Tibial nerve (tissue), 4 donors: Measurements from ENCODE around the gene IRF8. TPM values are rescaled to one million over a fixed set of nuclear protein-coding genes. Genes with fewer than 3 reads are reported as not detected.

Source experiments
- DNase-seq, 2 donors: peaks; one replicate each; pipeline ENCODE4 v3.0.0-alpha.2; 2019; ENCODE audit warnings: low spot score in 2 of 2
- H3K27ac ChIP-seq, 4 donors: fragments of 200-600 bp; sonication (generic) in 3 of 4; one replicate each; pipeline ENCODE4 v1.5.1; 2017 to 2019; ENCODE audit warnings: mild to moderate bottlenecking in 1 of 4
- H3K27me3 ChIP-seq, 2 donors: fragments of 200-600 bp; sonication (generic) in 1 of 2; one replicate each; pipeline versions ENCODE4 v1.5.1 to v1.6.0; 2017 to 2019
- H3K36me3 ChIP-seq, 3 donors: fragments of 200-600 bp; sonication (generic); one replicate each; pipeline ENCODE4 v1.5.1; 2018 to 2019
- H3K4me1 ChIP-seq, 4 donors: fragments of 200-600 bp; sonication (generic) in 3 of 4; one replicate each; pipeline ENCODE4 v1.5.1; 2017 to 2019
- H3K4me3 ChIP-seq, 4 donors: fragments of 200-600 bp; sonication (generic) in 3 of 4; one replicate each; pipeline ENCODE4 v1.5.1; 2017 to 2019; ENCODE audit warnings: mild to moderate bottlenecking in 1 of 4, moderate library complexity in 1 of 4
- H3K9me3 ChIP-seq, 4 donors: fragments of 200-600 bp; sonication (generic) in 3 of 4; one replicate each; pipeline ENCODE4 v1.5.1; 2017 to 2019
- EP300 ChIP-seq, 2 donors: sonication (generic); formaldehyde crosslinking; IDR thresholded peaks; one replicate each; pipeline ENCODE4 v1.6.1; 2017; ENCODE audit warnings: antibody characterized with exemption in 2 of 2, mild to moderate bottlenecking in 1 of 2
- POLR2A ChIP-seq, 2 donors: fragments of 450-650 bp; IDR thresholded peaks; one replicate each; pipeline ENCODE4 v1.6.1; 2017; ENCODE audit warnings: antibody characterized with exemption in 2 of 2, mild to moderate bottlenecking in 2 of 2, moderate library complexity in 2 of 2
- WGBS, 2 donors: methylation state at CpG; one replicate each; pipeline ENCODE4 v1.1.5; 2018; 5-methylcytosine and 5-hydroxymethylcytosine counted together
- total RNA-seq, 4 donors: library from RNA; depleted of rRNA; stranded (reverse); fragments of >200 nt; gene quantifications; one replicate each; pipeline ENCODE4 v1.1.0, GENCODE V29; 2016
- TF ChIP-seq, protein P1 (sequence below), 5 experiments: fragments of 200-600 bp in 3 of 5; fragments of 450-650 bp in 2 of 5; sonication (generic) in 3 of 5; IDR thresholded peaks; one replicate each; pipeline ENCODE4 v1.5.1; 2016 to 2019; ENCODE audit warnings: antibody characterized with exemption in 5 of 5, mild to moderate bottlenecking in 3 of 5, moderate library complexity in 2 of 5

The IRF8 gene
- total RNA-seq, 4 donors from 2014 or later, result 20.5 to 30.3 (median 22.7) TPM

DNA sequence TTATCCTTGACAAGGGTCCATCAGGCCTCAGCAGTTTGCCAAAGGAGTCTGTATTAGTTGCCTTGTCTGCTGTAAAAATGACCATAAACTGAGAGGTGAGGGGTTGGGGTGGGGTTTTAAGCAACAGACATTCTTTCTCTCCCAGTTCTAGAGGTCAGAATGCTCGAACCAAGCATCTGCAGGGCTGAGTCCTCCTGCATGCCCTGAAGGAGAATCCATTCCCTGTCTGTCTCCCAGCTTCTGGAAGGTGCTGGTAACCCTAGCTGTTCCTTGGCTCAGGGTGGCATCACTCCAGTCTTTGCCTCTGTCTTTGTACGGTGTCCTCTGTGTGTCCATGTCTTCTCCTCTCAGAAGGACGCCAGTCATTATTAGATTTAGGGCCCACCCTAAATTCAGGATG lies 17.5 kb upstream of the IRF8 start:
- WGBS, 2 donors, result 67 to 68% methylated on average over 3 of the region's 3 CpGs
- Histone ChIP-seq H3K36me3 (no peaks in the 10 kb centered on the region), H3K27me3 (no peaks in the 10 kb centered on the region), H3K9me3 (no peaks in the 10 kb centered on the region), H3K4me3 (no peak overlapping the region), H3K4me1 (no peaks in the 10 kb centered on the region), H3K27ac (no peak overlapping the region)
- TF ChIP-seq, protein P1, sequence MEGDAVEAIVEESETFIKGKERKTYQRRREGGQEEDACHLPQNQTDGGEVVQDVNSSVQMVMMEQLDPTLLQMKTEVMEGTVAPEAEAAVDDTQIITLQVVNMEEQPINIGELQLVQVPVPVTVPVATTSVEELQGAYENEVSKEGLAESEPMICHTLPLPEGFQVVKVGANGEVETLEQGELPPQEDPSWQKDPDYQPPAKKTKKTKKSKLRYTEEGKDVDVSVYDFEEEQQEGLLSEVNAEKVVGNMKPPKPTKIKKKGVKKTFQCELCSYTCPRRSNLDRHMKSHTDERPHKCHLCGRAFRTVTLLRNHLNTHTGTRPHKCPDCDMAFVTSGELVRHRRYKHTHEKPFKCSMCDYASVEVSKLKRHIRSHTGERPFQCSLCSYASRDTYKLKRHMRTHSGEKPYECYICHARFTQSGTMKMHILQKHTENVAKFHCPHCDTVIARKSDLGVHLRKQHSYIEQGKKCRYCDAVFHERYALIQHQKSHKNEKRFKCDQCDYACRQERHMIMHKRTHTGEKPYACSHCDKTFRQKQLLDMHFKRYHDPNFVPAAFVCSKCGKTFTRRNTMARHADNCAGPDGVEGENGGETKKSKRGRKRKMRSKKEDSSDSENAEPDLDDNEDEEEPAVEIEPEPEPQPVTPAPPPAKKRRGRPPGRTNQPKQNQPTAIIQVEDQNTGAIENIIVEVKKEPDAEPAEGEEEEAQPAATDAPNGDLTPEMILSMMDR (IDR thresholded peaks at IDR 0.05), result no peak
- no peak for TF ChIP-seq EP300 (IDR thresholded peaks at IDR 0.05)
- no peak for TF ChIP-seq POLR2A (IDR thresholded peaks at IDR 0.05)
- no peak for DNase-seq

DNA sequence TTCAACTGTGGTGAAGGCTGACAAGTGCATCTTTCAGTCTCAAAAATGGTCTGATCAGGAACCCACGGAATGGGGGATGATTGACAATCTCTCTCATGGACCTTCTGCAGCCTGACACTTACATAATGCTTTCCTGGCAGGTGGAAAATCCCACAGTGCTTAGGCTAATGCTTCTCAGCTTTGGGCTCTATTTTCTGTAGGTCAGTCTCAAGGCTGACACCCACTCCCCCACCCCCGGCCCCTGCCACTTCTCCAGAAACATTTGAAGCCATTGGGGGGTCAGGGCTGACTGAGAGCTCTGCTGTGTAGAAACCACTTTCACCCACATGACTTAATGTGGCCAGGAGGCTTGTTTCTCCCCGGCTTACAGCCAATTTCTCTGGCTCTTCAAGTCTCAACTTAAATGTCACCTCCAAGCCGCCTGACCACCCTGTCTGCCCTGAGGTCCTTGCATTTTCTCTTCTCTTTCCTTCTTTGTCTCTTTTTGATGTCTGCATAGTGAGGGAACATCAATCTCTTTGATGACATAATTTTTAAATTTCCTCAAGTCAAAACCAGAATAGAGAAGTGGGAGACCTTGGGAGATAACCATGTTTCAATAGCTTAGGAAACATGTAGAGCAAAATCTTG lies 16.7 kb upstream of the IRF8 start:
- no peak for TF ChIP-seq EP300 (IDR thresholded peaks at IDR 0.05)
- no peak for TF ChIP-seq POLR2A (IDR thresholded peaks at IDR 0.05)
- TF ChIP-seq, protein P1 (IDR thresholded peaks at IDR 0.05), result no peak
- 58 to 62% methylated on average over 4 of the region's 4 CpGs for WGBS, 2 donors

DNA sequence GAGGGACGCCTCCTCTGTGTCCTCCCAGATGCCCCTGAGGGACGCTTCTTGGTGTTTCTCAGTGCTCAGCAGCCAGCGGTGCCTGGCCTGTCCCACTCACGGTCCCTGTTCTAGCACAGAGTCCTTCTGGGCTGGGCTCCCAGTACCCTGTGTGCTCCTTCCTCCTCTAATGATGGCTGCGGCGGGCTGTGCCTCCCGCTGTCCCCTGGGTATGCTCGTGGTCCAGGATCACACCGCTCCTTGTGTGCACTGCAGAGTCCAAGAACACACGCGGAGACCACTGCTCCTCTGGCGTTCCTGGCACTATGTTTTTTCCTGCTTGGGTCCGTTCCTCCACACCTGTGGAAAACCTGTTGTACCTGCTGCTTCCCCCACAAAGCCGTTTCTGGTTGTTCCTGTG lies 15.1 kb upstream of the IRF8 start:
- TF ChIP-seq, protein P1 (IDR thresholded peaks at IDR 0.05), result no peak
- TF ChIP-seq EP300 (IDR thresholded peaks at IDR 0.05) (no peak), POLR2A (IDR thresholded peaks at IDR 0.05) (no peak)
- DNase-seq, result no peak
- WGBS, 2 donors, result 74 to 77% methylated on average over 14 of the region's 14 CpGs
- Histone ChIP-seq H3K4me1 (no peaks in the 10 kb centered on the region), H3K27me3 (no peaks in the 10 kb centered on the region), H3K4me3 (no peak overlapping the region), H3K9me3 (no peaks in the 10 kb centered on the region), H3K27ac (no peak overlapping the region), H3K36me3 (no peaks in the 10 kb centered on the region)

More for the DNA sequence above, 16.7 kb upstream of the IRF8 start:
- no peak for DNase-seq
- H3K27ac ChIP-seq, result no peak overlapping the region
- H3K9me3 ChIP-seq, result no peaks in the 10 kb centered on the region
- no peaks in the 10 kb centered on the region for H3K27me3 ChIP-seq
- no peaks in the 10 kb centered on the region for H3K36me3 ChIP-seq
- H3K4me1 ChIP-seq, result no peaks in the 10 kb centered on the region
- H3K4me3 ChIP-seq, result no peak overlapping the region

DNA sequence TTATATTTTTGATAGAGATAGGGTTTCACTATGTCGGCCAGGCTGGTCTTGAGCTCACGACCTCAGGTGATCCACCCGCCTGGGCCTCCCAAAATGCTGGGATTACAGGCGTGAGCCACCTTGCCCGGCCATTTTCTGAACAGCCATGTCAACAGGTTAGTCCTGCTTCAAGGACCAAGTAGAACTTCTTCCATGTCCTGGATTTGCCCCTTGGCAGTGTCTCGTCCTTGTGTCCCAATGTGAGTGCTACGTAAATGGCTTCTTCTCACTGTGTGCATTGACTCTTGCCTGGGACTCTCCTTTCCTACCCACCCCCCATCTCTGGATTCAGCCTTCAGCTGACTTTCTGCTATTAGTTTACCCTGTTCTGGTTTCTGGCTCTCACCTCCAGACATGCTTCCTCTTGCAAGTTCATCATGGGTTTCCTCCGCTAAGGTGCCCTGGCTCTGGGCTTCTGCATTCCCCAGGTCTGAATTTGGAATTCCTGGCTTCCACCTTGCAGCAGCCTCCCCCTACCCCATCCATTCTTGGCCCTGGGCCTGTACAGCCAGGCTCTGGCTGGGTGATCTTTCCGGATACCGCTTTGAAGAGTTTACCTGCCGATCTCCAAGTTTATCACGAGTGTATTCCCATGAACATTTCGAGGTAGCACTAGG lies 14.0 kb upstream of the IRF8 start:
- DNase-seq, result no peak
- TF ChIP-seq EP300 (IDR thresholded peaks at IDR 0.05), result no peak
- TF ChIP-seq, protein P1 (IDR thresholded peaks at IDR 0.05), result no peak
- TF ChIP-seq POLR2A (IDR thresholded peaks at IDR 0.05), result no peak
- H3K4me3 ChIP-seq, result no peak overlapping the region
- no peaks in the 10 kb centered on the region for H3K9me3 ChIP-seq
- no peaks in the 10 kb centered on the region for H3K36me3 ChIP-seq
- H3K4me1 ChIP-seq, result no peaks in the 10 kb centered on the region
- 91 to 92% methylated on average over 13 of the region's 13 CpGs for WGBS, 2 donors
- no peak overlapping the region for H3K27ac ChIP-seq
- H3K27me3 ChIP-seq, result no peaks in the 10 kb centered on the region

DNA sequence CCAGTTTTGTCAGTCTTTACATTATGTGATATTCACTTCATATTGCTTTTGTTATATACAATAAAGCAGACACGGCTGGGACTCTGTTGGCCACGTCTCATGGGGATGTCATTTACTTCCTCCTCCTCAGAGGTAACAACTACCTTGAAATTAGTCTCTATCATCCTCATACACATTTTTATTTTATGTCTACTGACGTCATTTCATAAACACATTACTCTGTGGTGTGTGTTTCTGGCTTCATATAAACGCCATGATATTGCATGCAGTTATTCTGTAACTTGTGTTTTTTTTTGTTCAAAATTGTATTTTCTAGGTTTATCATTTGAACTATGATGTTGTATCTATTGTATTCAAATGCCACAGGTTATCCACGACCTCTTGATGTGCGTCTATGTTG lies 13.4 kb upstream of the IRF8 start:
- Histone ChIP-seq H3K4me1 (no peaks in the 10 kb centered on the region), H3K27me3 (no peaks in the 10 kb centered on the region), H3K27ac (no peak overlapping the region), H3K9me3 (no peaks in the 10 kb centered on the region), H3K36me3 (no peaks in the 10 kb centered on the region), H3K4me3 (no peak overlapping the region)
- TF ChIP-seq POLR2A (IDR thresholded peaks at IDR 0.05), result no peak
- no peak for DNase-seq
- 77 to 80% methylated on average over 6 of the region's 6 CpGs for WGBS, 2 donors
